Stomach (tissue), 8 donors: ENCODE data around the gene LOC101059915.

Experiments used
- DNase-seq, 2 donors: peaks; one replicate each; pipeline versions ENCODE4 v3.0.0 to v3.0.0-alpha.2; 2013 to 2019
- H3K27ac ChIP-seq, 5 donors: fragments of 200-600 bp in 4 of 5; sonication (generic) in 4 of 5; one replicate each; pipeline ENCODE4 v1.5.1; 2013 to 2019; ENCODE audit warnings: mild to moderate bottlenecking in 1 of 5, moderate library complexity in 1 of 5
- H3K27me3 ChIP-seq, 3 donors: fragments of 200-600 bp; sonication (generic); one replicate each; pipeline ENCODE4 v1.5.1; 2017 to 2019; ENCODE audit warnings: mixed run types in 1 of 3
- H3K36me3 ChIP-seq, 4 donors: fragments of 200-600 bp; sonication (generic); 1 replicate in 3 of 4; 2 replicates in 1 of 4; pipeline ENCODE4 v1.5.1; 2016 to 2019
- H3K4me1 ChIP-seq, 4 donors: fragments of 200-600 bp; sonication (generic); one replicate each; pipeline ENCODE4 v1.5.1; 2016 to 2019
- H3K4me3 ChIP-seq, 4 donors: fragments of 200-600 bp; sonication (generic) in 3 of 4; one replicate each; pipeline ENCODE4 v1.5.1; 2016 to 2019; ENCODE audit warnings: mild to moderate bottlenecking in 1 of 4
- H3K9me3 ChIP-seq, 4 donors: fragments of 200-600 bp; sonication (generic); one replicate each; pipeline ENCODE4 v1.5.1; 2016 to 2019
- EP300 ChIP-seq: sonication (generic); formaldehyde crosslinking; IDR thresholded peaks from one replicate; pipeline ENCODE4 v1.6.1; 2017; ENCODE audit warnings: antibody characterized with exemption
- POLR2A ChIP-seq, 4 donors: fragments of 450-650 bp; IDR thresholded peaks; one replicate each; pipeline ENCODE4 v1.6.1; 2016; ENCODE audit warnings: antibody characterized with exemption in 4 of 4, control low read depth in 2 of 4, mild to moderate bottlenecking in 1 of 4, moderate library complexity in 1 of 4
- POLR2AphosphoS5 ChIP-seq, 3 donors: sonication (generic); formaldehyde crosslinking; IDR thresholded peaks; one replicate each; pipeline ENCODE4 v1.6.1; 2016; ENCODE audit warnings: antibody characterized with exemption in 3 of 3
- WGBS, 5 donors: extraction: QIAGEN DNeasy Blood & Tissue Kit in 3 of 5; methylation state at CpG; one replicate each; pipeline versions ENCODE4 v1.1.5 to v1.1.7; 2013 to 2018; 5-methylcytosine and 5-hydroxymethylcytosine counted together
- intact Hi-C: fragments of 100-400 bp; cut with DNase I; formaldehyde crosslinking; loops from one replicate; pipeline ENCODE4 v1.15.1; 2023; ENCODE audit warnings: low total_unique reads
- TF ChIP-seq, protein P1 (sequence below), 7 experiments: fragments of 450-650 bp in 4 of 7; fragments of 200-600 bp in 3 of 7; sonication (generic) in 3 of 7; IDR thresholded peaks; one replicate each; pipeline ENCODE4 v1.5.1; 2016 to 2019; ENCODE audit warnings: antibody characterized with exemption in 7 of 7, control low read depth in 2 of 7, mild to moderate bottlenecking in 1 of 7
- donor health status: healthy with polysubstance abuse.
- donor health status: Bipolar disorder and iron deficiency.
- donor health status: healthy.

Gene LOC101059915

DNA sequence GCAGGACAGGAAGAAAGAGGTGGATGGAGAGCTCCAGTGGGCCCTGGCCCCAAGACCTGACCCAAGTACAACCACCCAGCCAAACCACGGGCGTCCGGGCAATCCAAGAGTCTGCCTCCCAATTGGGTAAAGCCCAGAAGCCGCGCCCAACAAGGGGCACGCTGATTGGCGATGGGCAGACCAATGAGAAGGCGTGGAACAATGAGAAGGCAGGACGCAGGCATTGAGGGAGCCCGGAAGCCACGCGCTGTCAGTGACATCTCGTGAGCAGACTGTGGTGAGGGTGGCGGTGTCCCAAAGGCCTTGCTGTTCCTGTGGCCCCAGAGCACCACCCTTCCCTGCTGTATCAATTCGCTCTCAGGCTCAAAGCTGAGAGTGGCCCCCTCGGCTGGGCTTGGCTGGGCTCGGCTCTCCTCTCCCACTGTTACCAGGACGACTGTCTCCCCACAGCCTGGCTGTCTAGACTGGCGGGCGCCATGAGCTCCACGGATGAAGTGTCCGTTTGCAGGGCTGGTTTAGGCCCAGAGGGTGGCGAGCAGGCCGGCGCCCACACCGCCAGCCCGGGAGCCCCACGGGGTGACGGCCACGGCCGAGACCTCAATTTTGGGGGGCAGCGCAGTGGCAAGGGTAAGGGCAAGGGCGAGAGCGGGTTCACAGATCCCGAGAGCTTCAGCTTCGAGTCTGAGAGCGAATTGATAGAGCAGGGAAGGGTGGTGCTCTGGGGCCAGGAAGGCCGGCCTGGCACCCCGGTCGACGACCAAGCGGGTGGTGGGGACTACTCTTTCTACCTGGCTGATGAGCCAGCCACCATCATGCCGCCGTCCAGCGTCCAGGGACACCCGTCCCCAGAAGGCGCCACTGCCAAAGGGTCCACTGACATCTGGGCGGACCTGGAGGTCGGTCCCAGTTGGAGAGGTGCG, at the start of gene LOC101059915:
Gene LOC101059915, plus strand, starts transcription at position 219 of the 920 bp plus-strand sequence.
- no peaks in the 10 kb centered on the region for H3K4me1 ChIP-seq
- no peaks in the 10 kb centered on the region for H3K9me3 ChIP-seq
- TF ChIP-seq, protein P1, sequence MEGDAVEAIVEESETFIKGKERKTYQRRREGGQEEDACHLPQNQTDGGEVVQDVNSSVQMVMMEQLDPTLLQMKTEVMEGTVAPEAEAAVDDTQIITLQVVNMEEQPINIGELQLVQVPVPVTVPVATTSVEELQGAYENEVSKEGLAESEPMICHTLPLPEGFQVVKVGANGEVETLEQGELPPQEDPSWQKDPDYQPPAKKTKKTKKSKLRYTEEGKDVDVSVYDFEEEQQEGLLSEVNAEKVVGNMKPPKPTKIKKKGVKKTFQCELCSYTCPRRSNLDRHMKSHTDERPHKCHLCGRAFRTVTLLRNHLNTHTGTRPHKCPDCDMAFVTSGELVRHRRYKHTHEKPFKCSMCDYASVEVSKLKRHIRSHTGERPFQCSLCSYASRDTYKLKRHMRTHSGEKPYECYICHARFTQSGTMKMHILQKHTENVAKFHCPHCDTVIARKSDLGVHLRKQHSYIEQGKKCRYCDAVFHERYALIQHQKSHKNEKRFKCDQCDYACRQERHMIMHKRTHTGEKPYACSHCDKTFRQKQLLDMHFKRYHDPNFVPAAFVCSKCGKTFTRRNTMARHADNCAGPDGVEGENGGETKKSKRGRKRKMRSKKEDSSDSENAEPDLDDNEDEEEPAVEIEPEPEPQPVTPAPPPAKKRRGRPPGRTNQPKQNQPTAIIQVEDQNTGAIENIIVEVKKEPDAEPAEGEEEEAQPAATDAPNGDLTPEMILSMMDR (IDR thresholded peaks at IDR 0.05), result no peak
- TF ChIP-seq POLR2A (IDR thresholded peaks at IDR 0.05), result no peak
- TF ChIP-seq POLR2AphosphoS5 (IDR thresholded peaks at IDR 0.05), result no peak
- no peak for TF ChIP-seq EP300
- no peaks in the 10 kb centered on the region for H3K36me3 ChIP-seq
- no peak within 1 kb of the TSS for H3K27ac ChIP-seq
- no peak within 1 kb of the TSS for H3K4me3 ChIP-seq
- intact Hi-C loops, result no loop called here
- 91 to 96% (median 94%) methylated on average over 11 to 50 of the region's 50 CpGs for WGBS, 5 donors
- DNase-seq, result no peak
- no peaks in the 10 kb centered on the region for H3K27me3 ChIP-seq

DNA sequence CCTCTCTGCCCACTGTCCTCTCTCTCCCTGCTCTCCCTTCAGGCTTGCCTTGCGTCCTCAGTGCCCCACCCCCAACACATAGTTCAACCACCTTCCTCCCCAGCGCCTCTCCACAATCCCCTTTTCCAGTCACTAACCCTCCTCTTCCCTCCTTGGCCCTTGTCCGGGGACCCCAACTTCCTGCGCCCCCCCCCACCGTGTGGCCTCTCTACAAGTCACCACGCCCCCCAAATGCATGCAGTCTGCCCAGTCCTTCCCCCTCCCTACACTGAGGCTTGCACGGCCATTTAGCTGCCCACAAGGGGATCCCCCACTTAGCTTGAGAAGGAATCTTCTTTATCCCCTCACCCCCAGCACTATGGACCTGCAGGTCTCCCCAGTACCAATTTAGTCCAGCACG, 49.6 kb upstream of the LOC101059915 start:
- 68 to 83% (median 74%) methylated on average over 7 to 8 of the region's 8 CpGs for WGBS, 5 donors
- intact Hi-C loops, result no loop called here
- Histone ChIP-seq H3K27ac (peak overlapping the region in 2 of 5 donors; percentile 5 to 57), H3K9me3 (no peaks in the 10 kb centered on the region), H3K27me3 (no peaks in the 10 kb centered on the region), H3K4me1 (peaks cover 5 to 20% (median 12%) of the 10 kb centered on the region in 4 donors), H3K36me3 (peaks cover 0 to 21% (median 20%) of the 10 kb centered on the region in 4 donors), H3K4me3 (peak overlapping the region in 2 of 4 donors; percentile 4 to 11)
- TF ChIP-seq, protein P1 (IDR thresholded peaks at IDR 0.05), result no peak
- no peak for TF ChIP-seq POLR2AphosphoS5 (IDR thresholded peaks at IDR 0.05)
- TF ChIP-seq EP300, result no peak
- no peak for TF ChIP-seq POLR2A (IDR thresholded peaks at IDR 0.05)
- no peak for DNase-seq

DNA sequence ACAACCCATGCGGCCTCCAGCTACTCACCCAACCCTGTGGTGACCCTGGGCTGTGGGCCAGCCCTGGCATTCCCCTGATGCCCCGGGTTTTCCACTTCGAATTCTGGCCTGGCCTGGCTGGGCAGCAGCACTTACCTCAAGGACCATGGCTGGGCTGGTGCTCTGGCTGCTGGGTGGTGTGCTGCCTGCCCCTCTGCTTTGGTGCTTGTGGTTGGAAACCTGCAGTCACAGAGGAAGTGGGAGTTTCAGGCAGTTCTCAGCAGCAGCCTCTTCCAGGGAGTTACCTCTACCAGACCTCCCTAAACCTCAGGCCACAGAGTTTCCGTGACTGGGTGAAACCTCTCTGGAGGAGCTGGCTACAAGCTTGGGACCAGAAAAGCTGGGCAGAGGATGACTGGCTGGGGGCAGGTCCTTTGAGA, 49.0 kb upstream of the LOC101059915 start, which contains the start of gene CXCR3:
Gene CXCR3, minus strand, starts transcription at position 209 of the 419 bp plus-strand sequence. Its CDS starts 62 bp downstream, at position 147.
- peaks cover 9 to 25% (median 17%) of the 10 kb centered on the region in 4 donors for H3K4me1 ChIP-seq
- no peak for DNase-seq
- peak within 1 kb of the TSS in 2 of 5 donors; percentile 5 to 57 for H3K27ac ChIP-seq
- no peaks in the 10 kb centered on the region for H3K9me3 ChIP-seq
- intact Hi-C loops, result no loop called here
- H3K36me3 ChIP-seq, result peaks cover 0 to 16% (median 14%) of the 10 kb centered on the region in 4 donors
- no peak for TF ChIP-seq POLR2A (IDR thresholded peaks at IDR 0.05)
- TF ChIP-seq, protein P1 (IDR thresholded peaks at IDR 0.05), result no peak
- no peak for TF ChIP-seq EP300
- TF ChIP-seq POLR2AphosphoS5 (IDR thresholded peaks at IDR 0.05), result no peak
- WGBS, 5 donors, result 45 to 61% (median 47%) methylated on average over 4 of the region's 4 CpGs; no CpG with 5 or more reads in 1 of the 5 donors
- peak within 1 kb of the TSS in 2 of 4 donors; percentile 4 to 11 for H3K4me3 ChIP-seq
- H3K27me3 ChIP-seq, result no peaks in the 10 kb centered on the region

DNA sequence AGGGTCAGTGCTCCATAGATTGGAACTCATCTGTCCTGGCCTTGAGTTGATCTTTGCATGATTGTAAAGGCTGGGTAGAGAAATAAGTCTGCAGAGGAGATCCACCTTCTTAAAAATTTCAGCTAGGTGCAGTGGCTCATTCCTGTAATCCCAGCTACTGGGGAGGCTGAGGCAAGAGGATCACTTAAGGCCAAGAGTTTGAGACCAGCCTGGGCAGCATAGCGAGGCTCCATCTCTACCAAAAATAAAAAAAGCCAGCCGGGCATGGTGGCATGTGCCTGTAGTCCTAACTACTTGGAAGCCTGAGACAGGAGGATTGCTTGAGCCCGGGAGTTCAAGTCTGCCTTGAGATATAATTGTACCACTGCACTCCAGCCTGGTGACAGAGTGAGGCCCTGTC, 48.6 kb upstream of the LOC101059915 start:
- TF ChIP-seq, protein P1 (IDR thresholded peaks at IDR 0.05), result no peak
- TF ChIP-seq POLR2A (IDR thresholded peaks at IDR 0.05) (no peak), EP300 (no peak), POLR2AphosphoS5 (IDR thresholded peaks at IDR 0.05) (no peak)
- Histone ChIP-seq H3K9me3 (no peaks in the 10 kb centered on the region), H3K27ac (no peak overlapping the region), H3K4me1 (peaks cover 9 to 30% (median 22%) of the 10 kb centered on the region in 4 donors), H3K36me3 (peaks cover 0 to 11% (median 9%) of the 10 kb centered on the region in 4 donors), H3K27me3 (no peaks in the 10 kb centered on the region), H3K4me3 (no peak overlapping the region)
- 83 to 94% (median 88%) methylated on average over 3 of the region's 3 CpGs for WGBS, 5 donors
- DNase-seq, result no peak
- intact Hi-C loops, result no loop called here
